ENCODE results near the gene CRELD2. TPM values are rescaled to one million over a fixed set of nuclear protein-coding genes. Genes with fewer than 3 reads are reported as not detected.

Gene CRELD2
- total RNA-seq, 1 experiment from 2014 or later = 23.4 TPM

GRCh38 chr22:49887064-49887451 is 31.4 kb upstream of the CRELD2 start:
- DNase-seq (ENCODE audit: extremely low read depth, low read depth) = no peak

GRCh38 chr22:49887702-49888101 is 30.7 kb upstream of the CRELD2 start:
- no peak for DNase-seq (ENCODE audit: extremely low read depth, low read depth)

GRCh38 chr22:49889071-49889470 is 29.4 kb upstream of the CRELD2 start:
- no peak for DNase-seq (ENCODE audit: extremely low read depth, low read depth)

- no peak for DNase-seq (ENCODE audit: extremely low read depth, low read depth)
Observed at GRCh38 chr22:49892226-49892899, 26.1 kb upstream of the CRELD2 start.

GRCh38 chr22:49893025-49893424 is 25.4 kb upstream of the CRELD2 start:
- no peak for DNase-seq (ENCODE audit: extremely low read depth, low read depth)

GRCh38 chr22:49894322-49895054 is 23.9 kb upstream of the CRELD2 start:
- no peak for DNase-seq (ENCODE audit: extremely low read depth, low read depth)

GRCh38 chr22:49896201-49896600 is 22.2 kb upstream of the CRELD2 start:
- DNase-seq (ENCODE audit: extremely low read depth, low read depth) = no peak

GRCh38 chr22:49897015-49897684 is 21.3 kb upstream of the CRELD2 start:
- DNase-seq (ENCODE audit: extremely low read depth, low read depth) = no peak

- no peak for DNase-seq (ENCODE audit: extremely low read depth, low read depth)
Observed at GRCh38 chr22:49899530-49899929, 18.9 kb upstream of the CRELD2 start.

- no peak for DNase-seq (ENCODE audit: extremely low read depth, low read depth)
Observed at GRCh38 chr22:49900441-49901230, 17.8 kb upstream of the CRELD2 start.

- DNase-seq (ENCODE audit: extremely low read depth, low read depth) = no peak
Observed at GRCh38 chr22:49901457-49901856, 17.0 kb upstream of the CRELD2 start.

- DNase-seq (ENCODE audit: extremely low read depth, low read depth) = no peak
Observed at GRCh38 chr22:49903322-49904039, 15.0 kb upstream of the CRELD2 start.

- DNase-seq (ENCODE audit: extremely low read depth, low read depth) = no peak
Observed at GRCh38 chr22:49904040-49904369, 14.4 kb upstream of the CRELD2 start.

GRCh38 chr22:49905465-49905864 is 13.0 kb upstream of the CRELD2 start:
- DNase-seq (ENCODE audit: extremely low read depth, low read depth) = no peak

- no peak for DNase-seq (ENCODE audit: extremely low read depth, low read depth)
Observed at GRCh38 chr22:49906071-49906798, 12.2 kb upstream of the CRELD2 start.

GRCh38 chr22:49906799-49907290 is 11.6 kb upstream of the CRELD2 start:
- no peak for DNase-seq (ENCODE audit: extremely low read depth, low read depth)

GRCh38 chr22:49907807-49908206 is 10.6 kb upstream of the CRELD2 start:
- no peak for DNase-seq (ENCODE audit: extremely low read depth, low read depth)

GRCh38 chr22:49909476-49910205 is 8.8 kb upstream of the CRELD2 start:
- no peak for DNase-seq (ENCODE audit: extremely low read depth, low read depth)

Measured in NCI-H460 (cell line).